ENCODE data around the gene PDE6A.
A peak's percentile ranks its signal among the peaks of the same experiment; 100 is the strongest.
"Not testable (repeated sequence)": the region's sequence is repeated elsewhere in the genome, so short reads cannot be mapped to it uniquely, and the experiment has no call there.

PDE6A gene

DNA sequence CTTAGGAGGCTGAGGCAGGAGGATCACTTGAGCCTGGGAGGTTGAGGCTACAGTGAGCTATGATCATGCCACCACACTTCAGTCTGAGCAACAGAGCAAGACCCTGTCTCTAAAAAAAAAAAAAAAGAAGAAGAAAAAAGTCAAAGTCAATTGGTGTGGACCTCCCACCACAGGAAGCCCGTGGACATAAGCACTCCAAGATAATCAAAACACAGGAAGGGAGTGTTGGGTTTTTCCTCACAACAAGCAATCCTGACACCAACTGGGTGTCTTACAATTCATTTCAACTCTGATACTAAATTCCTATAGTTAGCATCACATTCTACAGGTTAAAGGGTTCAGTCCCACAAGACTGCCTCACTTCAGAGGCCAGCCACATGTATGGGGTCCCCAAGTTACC lies 70.7 kb downstream of the PDE6A start:
- H3K27ac ChIP-seq, result no peak overlapping the region

DNA sequence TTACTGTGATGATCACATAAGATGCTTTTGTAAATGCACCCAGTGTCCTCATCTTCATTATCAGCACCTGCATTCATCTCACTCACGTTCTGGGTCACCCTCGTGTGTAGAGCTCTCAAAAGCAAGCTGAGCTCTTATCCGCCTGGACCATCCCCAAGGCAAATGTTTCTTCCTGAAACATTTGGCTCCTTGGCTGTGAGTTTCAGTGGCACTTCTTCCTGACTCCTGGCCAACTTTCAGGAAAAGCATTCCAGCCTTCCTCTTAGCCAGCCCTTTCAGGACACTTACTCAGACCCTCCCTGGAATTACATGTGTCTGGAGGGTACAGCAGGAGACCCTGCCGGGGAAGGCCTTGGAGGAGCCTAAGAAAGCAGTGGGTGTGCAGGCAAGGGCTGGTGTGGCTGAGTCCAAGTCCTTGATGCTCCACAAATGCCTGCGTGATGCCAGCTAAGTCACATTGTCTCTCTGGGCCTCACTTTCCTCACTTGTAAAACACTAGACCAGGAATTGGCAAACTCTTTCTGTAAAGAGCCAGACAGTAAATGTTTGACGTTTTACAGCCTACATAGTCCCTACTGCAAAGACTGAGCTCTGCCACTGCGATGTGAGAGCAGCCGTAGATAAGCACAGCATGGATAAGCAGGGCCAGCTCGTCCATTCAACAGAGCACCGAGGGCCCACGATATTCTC lies 72.1 kb downstream of the PDE6A start:
- Histone ChIP-seq H3K4me3 (no peak overlapping the region), H3K27ac (no peak overlapping the region)

More for the DNA sequence above, 70.7 kb downstream of the PDE6A start:
- H3K4me3 ChIP-seq, result no peak overlapping the region

DNA sequence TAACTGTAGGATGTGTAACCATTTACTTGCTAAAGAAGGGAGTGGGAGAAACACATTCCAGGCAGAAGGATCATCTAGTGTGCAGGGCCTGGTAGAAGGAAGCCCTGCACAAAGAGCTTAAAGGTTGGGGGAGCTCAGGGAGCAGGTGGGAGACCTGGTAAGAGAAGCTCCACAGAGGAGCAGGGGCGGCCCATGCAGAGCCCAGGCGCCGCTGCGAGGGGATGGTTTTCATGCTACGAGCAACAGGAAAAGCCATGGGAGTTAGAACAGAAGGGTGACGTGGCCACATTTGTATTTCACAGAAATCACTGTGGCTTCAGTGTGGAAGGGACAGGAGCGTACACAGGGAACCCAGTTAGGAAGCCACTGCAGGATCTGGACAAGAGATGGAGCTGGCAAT lies 73.1 kb downstream of the PDE6A start:
- H3K4me3 ChIP-seq, result no peak overlapping the region

DNA sequence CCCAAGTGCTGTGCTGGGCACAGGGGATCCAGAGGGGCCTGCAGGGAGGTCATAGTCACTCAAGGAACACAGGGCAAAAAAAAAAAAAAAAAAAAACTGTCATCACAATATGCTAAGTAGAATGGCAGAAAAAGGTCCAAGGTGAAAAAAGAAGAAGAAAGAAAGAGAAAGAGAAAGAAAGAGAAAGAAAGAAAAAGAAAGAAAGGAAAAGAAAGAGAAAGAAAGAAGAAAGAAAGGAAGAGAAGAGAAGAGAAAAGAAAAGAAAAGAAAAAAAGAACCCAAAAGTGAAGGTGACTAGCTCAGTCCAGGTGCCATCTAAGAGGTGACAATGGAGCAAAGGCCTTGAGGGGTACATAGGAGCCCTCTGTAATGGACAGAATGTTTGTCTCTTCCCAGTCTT lies 73.9 kb downstream of the PDE6A start:
- H3K27ac ChIP-seq, result no peak overlapping the region

More for the DNA sequence above, 73.1 kb downstream of the PDE6A start:
- H3K27ac ChIP-seq, result no peak overlapping the region

DNA sequence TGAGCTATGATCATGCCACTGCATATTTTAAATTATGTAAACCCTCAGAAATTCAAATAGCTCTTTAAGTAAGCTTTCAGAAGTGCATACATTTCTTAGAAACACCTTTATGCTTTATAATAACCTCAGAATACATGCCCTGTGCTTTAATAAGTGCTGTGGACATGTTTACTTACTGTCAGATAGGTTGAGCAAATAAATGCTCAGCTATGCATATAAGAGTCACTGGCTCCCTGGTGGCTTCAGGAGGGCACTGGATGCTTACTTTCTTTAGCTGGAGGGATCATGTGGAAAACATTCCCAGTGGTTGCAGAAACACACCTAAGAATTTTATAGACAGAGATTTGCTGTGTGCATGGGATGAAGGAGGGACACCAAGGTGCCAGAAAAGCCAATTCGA lies 74.4 kb downstream of the PDE6A start:
- no peak overlapping the region for H3K4me3 ChIP-seq

More for the DNA sequence above, 73.9 kb downstream of the PDE6A start:
- H3K4me3 ChIP-seq, result no peak overlapping the region

DNA sequence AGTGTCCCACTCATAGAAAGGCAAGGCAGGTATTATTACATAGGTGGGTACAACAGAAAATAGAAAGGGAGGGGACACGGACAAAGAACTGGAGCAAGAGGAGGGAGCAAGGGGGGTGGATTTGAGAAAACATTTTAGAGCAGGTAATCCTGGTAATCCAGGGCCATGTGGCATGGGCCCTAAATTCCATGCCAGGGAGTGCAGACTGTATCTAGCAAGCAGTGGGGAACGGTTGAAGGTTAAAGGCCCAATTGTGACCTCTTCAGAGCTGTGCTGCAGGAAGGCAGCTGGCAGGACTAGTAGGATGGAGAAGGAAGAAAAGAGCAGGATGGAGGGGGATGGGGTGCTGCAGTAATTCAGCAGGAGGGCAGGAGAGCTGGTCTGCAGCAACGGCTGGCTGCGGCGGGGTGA lies 75.2 kb downstream of the PDE6A start:
- no peak overlapping the region for H3K4me3 ChIP-seq
- H3K27ac ChIP-seq, result no peak overlapping the region

More for the DNA sequence above, 74.4 kb downstream of the PDE6A start:
- H3K27ac ChIP-seq, result no peak overlapping the region

DNA sequence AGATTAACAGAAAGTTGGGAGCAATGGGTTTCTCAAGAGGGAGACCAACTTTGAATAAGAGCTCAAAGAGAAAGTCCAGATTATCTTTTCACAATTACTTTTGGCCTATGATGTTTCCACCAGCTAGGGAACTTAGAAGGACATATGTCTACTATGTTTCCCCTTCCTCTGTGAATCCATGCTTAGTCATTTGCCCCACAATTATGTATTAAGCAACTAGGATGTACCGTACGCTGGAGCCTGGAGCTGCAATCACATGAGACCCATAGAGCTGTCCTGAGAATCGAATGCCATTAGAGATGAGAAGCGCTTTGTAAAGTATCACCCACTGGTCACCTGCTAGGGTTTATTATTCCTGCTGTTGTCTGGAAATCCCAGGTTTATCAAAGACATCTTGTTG lies 78.8 kb downstream of the PDE6A start:
- no peak overlapping the region for H3K4me3 ChIP-seq

DNA sequence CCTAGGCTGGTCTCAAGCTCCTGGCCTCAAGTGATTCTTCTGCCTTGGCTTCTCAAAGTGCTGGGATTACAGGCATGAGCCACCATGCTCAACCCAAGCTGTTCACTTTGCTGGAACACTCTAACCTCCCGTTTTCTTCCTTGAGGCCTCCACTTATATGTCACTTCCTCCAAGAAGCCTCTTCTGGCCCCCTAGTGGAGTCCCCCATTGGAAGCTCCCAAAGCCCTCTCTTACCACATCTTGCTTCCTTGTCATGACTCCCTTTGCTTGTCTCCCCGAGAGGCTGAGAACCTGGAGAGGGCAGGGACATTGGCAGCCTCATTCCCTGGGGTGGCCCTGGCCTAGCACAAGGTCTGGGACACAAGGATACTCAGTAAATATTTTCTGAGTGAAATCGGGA lies 80.8 kb downstream of the PDE6A start:
- Histone ChIP-seq H3K4me3 (no peak overlapping the region), H3K27ac (no peak overlapping the region)

More for the DNA sequence above, 78.8 kb downstream of the PDE6A start:
- no peak overlapping the region for H3K27ac ChIP-seq

DNA sequence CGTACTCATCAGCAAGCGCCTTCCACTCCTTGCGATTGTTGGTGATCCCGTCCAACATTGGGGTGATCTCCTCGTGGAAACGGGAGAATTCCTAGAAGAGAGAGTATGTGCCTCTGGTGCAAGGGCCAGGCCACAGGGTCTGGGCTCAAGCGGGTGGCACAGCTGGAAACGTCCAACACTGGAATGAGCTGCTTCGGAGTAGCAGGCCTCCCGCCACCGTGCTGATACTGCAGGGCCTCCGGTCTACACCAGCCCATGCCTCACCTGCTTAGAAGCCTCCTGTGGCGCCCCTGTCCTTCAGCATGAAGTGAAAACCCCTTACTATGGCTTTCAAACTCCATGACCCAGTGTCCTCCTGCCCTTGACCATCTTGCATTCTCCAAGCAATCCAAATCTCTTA lies 81.4 kb downstream of the PDE6A start:
- Histone ChIP-seq H3K4me3 (no peak overlapping the region), H3K27ac (no peak overlapping the region)

DNA sequence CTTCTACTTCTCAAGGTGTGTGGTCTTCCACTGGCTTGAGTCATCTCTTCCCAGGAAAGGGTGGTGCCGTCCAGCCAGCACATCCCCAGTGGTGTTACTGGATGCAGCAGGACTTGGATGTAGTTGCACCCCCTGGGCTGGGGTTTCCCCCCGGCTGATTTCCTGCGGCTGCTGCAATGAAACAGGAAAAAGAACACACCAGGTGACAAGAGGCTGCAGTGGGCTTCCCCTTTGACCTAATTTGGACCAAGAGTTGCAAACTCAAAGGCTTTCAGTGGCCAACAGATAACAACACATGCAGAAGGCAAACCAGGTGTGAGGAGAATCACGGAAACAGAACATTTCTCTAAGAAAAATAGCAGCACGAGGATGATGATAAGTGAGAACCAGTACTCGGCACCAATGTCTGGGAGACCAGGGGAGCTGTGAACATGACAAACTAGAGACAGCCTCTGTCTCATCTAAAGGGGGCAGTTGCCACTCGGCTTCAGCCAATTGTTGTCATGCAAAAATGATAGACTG lies 83.7 kb downstream of the PDE6A start:
- no peak overlapping the region for H3K4me3 ChIP-seq
- H3K27ac ChIP-seq, result no peak overlapping the region

DNA sequence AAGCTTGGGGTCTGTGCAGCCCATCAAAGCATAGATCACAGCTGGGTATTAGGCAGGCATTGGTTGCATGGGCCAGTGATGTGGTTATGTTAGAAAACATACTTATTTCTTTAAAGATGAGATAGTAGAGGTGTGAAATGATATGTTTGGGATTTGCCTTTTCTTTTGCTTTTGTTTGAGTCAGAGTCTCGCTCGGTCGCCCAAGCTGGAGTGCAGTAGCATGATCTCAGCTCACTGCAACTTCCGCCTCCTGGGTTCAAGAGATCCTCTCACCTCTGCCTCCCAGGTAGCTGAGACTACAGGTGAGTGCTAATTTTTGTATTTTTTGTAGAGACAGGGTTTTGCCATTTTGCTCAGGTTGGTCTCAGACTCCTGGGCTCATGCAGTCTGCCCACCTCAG lies 84.8 kb downstream of the PDE6A start:
- Histone ChIP-seq H3K27ac (peak overlapping the region in 1 of 21 experiments; percentile 38), H3K4me3 (no peak overlapping the region)

DNA sequence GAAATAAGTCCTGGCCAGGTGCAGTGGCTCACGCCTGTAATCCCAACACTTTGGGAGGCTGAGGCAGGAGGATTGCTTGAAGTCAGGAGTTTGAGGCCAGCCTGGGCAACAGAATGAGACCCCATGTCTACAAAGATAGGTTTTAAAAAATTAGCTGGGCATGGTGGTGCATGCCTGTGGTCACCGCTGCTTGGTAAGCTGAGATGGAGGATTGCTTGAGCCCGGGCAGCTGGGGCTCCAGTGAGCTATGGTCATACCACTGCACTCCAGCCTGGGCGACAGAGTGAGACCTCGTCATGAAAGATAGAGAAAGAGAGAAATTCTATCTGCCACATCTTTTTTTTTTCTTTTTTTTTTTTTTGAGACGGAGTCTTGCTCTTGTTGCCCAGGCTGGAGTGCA lies 86.1 kb downstream of the PDE6A start:
- H3K27ac ChIP-seq, result not testable (repeated sequence)

DNA sequence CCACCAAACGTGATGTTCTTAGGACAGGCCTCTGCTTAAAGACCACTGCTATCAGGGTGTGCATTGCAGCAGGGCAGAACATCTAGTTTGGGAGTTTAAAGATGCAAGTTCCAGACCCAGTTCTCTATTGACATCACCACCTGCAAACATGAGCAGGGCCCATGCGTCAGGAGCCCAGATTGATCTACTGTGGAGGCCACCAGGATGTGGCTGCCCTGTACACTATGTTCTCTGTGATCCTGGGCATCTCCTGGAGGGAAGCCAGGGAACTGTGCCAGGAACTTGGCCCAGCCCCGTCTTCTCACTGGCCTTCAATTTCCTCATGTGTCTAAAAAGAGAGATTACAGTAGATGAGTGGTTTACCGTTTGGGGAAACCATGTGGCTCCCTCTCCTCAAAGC lies 87.1 kb downstream of the PDE6A start:
- H3K27ac ChIP-seq, result peak overlapping the region in 8 of 21 experiments; percentile 9 to 70 (median 44)

More for the DNA sequence above, 86.1 kb downstream of the PDE6A start:
- H3K4me3 ChIP-seq, result not testable (repeated sequence)

DNA sequence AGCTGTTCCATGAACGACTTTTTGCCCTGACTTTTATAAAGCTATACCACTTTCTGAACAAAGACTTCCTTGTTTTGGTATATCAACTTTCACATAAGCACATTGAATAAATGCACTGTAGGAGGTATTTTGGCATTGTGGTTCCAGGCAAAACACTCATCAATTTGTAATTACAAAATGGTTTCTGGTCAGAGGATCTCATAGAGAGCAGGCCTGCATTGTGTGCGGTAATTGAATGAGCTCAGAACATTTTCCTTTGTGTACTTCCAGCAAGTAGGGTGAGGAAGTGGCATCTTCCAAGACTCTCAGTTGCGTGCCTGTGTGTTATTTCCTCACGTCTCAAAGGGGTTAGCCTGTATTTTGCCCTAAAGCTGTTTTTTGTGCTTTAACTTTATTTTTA lies 89.2 kb downstream of the PDE6A start:
- H3K27ac ChIP-seq, result peak overlapping the region in 4 of 21 experiments; percentile 10 to 87 (median 62)
- no peak overlapping the region for H3K4me3 ChIP-seq

More for the DNA sequence above, 87.1 kb downstream of the PDE6A start:
- no peak overlapping the region for H3K4me3 ChIP-seq

DNA sequence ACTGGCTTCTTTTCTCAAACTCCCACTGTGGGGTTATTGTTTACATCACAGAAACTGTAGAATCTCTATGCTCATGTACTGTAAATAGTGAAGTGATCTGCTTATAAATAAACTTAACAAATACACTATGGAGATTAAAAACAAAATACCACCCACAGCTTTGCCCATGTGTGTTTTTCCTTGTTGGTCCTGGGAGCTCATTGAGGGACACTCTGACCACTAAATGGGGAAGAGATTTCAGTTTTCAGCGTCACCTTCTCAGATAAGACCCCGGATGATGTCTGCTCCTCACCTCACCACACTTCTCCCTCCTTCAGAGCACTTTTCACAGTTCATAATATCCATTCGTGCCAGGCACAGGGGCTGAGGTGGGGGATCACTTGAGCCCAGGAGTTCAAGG lies 89.7 kb downstream of the PDE6A start:
- Histone ChIP-seq H3K4me3 (no peak overlapping the region), H3K27ac (peak overlapping the region in 9 of 21 experiments; percentile 5 to 87 (median 41))

DNA sequence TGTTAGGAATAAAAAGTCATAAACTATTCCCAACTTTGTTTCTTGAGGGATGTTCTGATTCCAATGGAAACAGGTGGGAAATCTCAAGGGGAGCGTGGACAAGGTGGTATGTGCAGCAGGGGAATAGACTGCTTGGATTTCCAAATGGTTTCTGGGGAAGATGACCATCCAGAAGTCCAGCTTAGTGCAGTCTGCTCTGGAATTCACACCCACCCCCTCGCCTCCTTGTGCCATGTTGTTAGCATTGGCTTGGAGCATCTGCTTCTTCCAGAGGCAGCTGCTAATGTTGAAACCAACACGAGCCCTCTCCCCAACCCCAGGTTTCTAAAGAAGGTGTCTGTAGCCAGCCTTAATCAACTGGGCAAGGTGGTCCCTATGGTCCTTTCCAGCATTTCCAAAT lies 90.9 kb downstream of the PDE6A start:
- peak overlapping the region in 2 of 21 experiments; percentile 34 to 87 for H3K27ac ChIP-seq
- no peak overlapping the region for H3K4me3 ChIP-seq

DNA sequence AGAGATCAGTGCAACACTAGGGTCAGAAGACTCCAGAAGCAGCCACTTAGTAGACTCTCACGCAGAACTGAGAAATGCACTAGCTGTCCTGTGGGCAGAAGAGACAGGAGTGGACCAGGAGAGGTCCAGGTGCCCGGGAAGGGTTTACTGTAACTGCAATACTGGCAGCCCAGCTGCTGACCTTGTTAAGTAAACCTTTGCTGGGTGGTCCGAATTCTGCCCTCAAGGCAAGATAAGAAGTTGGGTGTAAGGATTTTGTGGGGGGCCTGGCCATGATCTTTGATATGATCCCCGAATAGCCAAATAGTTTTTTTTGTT lies 91.3 kb downstream of the PDE6A start:
- H3K27ac ChIP-seq, result peak overlapping the region in 1 of 21 experiments; percentile 40
- H3K4me3 ChIP-seq, result no peak overlapping the region

DNA sequence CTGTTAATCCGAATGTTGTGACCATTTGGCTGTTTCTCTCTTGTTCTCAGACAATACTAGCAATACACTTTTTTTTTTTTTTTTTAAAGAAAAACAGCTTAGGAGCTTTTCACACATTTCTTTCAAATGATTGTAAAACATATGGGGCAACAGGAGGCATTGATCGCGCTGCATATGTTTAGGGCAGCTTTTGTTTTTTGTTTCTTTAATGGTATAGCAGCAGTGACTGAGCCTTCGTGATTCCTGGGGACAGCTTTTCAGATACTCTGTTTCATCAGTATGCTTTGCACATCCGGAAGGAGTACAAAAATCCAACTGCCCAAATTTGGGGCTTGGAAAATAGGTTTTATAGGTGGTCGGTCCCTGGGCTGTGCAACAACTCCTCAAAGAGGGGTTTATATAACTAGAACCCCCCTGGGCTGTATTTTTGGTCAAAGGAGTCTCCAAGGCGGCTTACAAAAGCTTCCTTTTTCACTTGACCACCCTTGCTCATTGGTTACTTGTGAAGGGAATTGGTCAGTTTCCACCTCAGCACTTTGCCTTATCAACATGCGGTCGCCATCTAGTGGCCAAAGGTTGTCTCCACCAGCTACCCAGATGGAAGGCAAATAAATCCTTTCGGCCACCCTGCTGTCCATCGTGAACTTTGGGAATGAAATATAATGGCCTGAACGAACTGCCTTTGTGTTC lies 91.8 kb downstream of the PDE6A start:
- Histone ChIP-seq H3K4me3 (no peak overlapping the region), H3K27ac (peak overlapping the region in 1 of 21 experiments; percentile 40)

DNA sequence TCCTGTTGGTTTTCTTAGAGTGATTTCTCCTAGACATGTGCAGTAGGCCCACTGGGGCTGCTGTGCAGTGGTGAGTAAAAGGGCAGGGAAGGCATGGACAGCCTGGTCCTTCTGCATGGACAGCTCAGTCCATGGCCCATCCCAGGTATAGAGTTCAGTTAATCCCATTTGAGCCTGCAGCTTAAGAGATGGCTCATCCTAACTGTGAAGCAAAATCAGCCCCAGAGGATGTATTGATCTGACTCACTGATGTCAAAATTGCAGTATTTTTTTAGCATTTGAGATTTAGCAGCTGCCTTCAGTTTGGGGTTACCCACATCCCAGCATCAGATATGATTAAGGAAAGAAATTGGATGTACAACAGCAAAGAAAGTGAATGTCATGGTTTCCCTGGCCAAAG lies 93.4 kb downstream of the PDE6A start:
- no peak overlapping the region for H3K4me3 ChIP-seq
- H3K27ac ChIP-seq, result peak overlapping the region in 1 of 21 experiments; percentile 14

DNA sequence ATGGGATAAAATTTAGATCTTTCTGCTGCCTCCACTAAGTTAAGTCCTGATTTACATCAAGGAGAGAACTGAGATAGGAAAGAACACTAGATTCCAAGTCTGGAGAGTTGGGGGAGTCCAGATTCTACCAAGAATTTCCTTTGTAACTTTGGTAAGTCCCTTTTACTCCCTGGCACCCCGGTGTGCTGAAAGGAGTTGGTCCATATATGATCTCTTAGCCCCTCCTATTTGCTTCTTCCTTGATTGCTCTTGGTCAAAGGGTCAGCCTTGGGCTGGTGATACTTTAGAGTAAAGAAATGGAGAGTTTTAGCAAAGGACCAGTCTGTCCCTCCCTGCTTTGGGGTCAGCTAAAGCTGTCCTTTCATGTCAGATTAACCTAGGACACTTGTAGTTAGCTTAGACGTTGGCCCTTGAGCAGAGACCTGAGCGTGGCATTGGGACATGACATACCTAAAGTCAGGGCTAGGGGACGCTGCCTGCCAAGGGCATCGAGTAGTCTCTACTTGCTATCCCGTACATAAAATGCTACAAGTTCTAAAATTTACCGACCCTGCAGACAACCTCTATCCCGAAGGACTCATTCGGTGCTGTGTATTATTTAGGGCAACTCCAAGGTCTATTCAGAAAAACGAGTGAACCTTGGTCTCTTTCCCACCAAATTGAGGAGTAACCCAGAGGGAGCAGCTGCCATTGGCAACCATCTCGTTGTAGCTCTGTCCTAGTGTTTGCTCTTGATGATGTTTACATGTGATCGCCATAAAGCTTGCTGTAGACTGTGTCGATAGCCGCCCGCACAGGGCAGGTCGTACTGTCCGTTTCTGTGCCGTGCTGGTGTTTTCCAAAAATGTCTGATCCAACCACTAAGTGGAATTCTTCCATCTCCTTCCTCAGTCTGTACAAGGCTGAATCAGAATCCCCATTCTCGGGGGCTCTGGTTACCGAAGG lies 94.4 kb downstream of the PDE6A start:
- peak overlapping the region in 1 of 21 experiments; percentile 14 for H3K27ac ChIP-seq
- no peak overlapping the region for H3K4me3 ChIP-seq

Data from skin epidermis (tissue), 12 donors.